ENCODE results near the gene LEFTY2.

LEFTY2 gene

GRCh38 chr1:225941187-225941941 is at the start of gene LEFTY2:
LEFTY2 (minus strand) TSS chr1:225941220; CDS start chr1:225941140, 80 bp downstream.
- TF ChIP-seq ZFX (IDR thresholded peaks at IDR 0.05) (no peak), CTCF (conservative IDR thresholded peaks at IDR 0.05) (no peak)
- H3K27ac ChIP-seq, result no peak within 1 kb of the TSS

GRCh38 chr1:225987491-225988316 is 46.7 kb upstream of the LEFTY2 start:
- no peak overlapping the region for H3K27ac ChIP-seq
- TF ChIP-seq CTCF (conservative IDR thresholded peaks at IDR 0.05), result peak; percentile 92
- TF ChIP-seq ZFX (IDR thresholded peaks at IDR 0.05), result no peak

GRCh38 chr1:225981714-225982113 is 40.7 kb upstream of the LEFTY2 start:
- no peak overlapping the region for H3K27ac ChIP-seq
- no peak for TF ChIP-seq ZFX (IDR thresholded peaks at IDR 0.05)
- no peak for TF ChIP-seq CTCF (conservative IDR thresholded peaks at IDR 0.05)

- H3K27ac ChIP-seq, result peak overlapping the region; percentile 60
Observed at GRCh38 chr1:225980005-225980836, 39.2 kb upstream of the LEFTY2 start.

GRCh38 chr1:225979421-225979820 is 38.4 kb upstream of the LEFTY2 start:
- no peak overlapping the region for H3K27ac ChIP-seq
- TF ChIP-seq ZFX (IDR thresholded peaks at IDR 0.05) (no peak), CTCF (conservative IDR thresholded peaks at IDR 0.05) (no peak)

More at GRCh38 chr1:225980005-225980836, 39.2 kb upstream of the LEFTY2 start:
- TF ChIP-seq CTCF (conservative IDR thresholded peaks at IDR 0.05), result no peak
- no peak for TF ChIP-seq ZFX (IDR thresholded peaks at IDR 0.05)

GRCh38 chr1:225977937-225978748 is 37.1 kb upstream of the LEFTY2 start:
- no peak for TF ChIP-seq ZFX (IDR thresholded peaks at IDR 0.05)
- TF ChIP-seq CTCF (conservative IDR thresholded peaks at IDR 0.05), result no peak
- no peak overlapping the region for H3K27ac ChIP-seq

- peak overlapping the region; percentile 34 for H3K27ac ChIP-seq
Observed at GRCh38 chr1:225975146-225975545, 34.1 kb upstream of the LEFTY2 start.

Measured in C4-2B (cell line).